ENCODE results near the gene DAZAP1. TPM values are rescaled to one million over a fixed set of nuclear protein-coding genes. Genes with fewer than 3 reads are reported as not detected.

Gene DAZAP1
- total RNA-seq, 1 experiment from 2014 or later, result 165 TPM

DNA sequence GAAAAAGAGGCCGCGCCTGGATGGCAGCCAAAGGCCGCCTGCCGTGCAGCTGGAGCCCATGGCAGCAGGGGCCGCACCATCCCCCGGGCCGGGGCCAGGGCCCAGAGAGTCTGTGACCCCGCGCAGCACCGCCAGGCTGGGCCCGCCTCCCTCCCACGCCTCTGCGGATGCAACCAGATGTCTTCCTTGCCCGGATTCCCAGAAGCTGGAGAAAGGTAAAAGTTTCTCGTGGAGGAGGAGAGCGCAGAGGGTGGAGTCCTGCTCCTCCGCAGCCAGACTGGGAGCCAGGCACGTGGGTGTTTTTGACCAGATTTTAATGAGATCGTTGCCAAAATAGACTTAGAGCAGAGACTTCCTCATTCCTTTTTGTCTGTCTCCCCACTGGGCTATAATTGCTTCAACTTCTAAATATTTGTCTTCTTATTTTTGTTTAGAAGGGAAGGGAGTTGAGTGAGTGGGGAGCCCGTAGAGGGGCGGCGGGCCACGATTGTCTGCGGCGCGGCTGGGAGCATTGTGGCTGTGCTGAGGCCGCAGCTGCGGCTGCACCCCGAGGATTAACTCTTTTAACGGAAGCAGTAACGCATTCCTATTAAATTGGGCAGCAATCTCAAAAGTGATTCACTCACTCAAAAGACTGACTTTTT, 46.4 kb upstream of the DAZAP1 start:
- TF ChIP-seq, protein P1, sequence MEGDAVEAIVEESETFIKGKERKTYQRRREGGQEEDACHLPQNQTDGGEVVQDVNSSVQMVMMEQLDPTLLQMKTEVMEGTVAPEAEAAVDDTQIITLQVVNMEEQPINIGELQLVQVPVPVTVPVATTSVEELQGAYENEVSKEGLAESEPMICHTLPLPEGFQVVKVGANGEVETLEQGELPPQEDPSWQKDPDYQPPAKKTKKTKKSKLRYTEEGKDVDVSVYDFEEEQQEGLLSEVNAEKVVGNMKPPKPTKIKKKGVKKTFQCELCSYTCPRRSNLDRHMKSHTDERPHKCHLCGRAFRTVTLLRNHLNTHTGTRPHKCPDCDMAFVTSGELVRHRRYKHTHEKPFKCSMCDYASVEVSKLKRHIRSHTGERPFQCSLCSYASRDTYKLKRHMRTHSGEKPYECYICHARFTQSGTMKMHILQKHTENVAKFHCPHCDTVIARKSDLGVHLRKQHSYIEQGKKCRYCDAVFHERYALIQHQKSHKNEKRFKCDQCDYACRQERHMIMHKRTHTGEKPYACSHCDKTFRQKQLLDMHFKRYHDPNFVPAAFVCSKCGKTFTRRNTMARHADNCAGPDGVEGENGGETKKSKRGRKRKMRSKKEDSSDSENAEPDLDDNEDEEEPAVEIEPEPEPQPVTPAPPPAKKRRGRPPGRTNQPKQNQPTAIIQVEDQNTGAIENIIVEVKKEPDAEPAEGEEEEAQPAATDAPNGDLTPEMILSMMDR (IDR thresholded peaks at IDR 0.05; ENCODE audit: insufficient read depth in 1 of 2, low read depth in 1 of 2, low read length in 1 of 2, severe bottlenecking in 1 of 2, unreplicated experiment in 1 of 2), result no peak
- POLR2A ChIA-PET, result no interaction called here
- DNase-seq, result no peak
- Mint-ChIP-seq H3K4me1 (ENCODE audit: low read depth, unreplicated experiment) (peaks cover 2% of the 10 kb centered on the region), H3K9me3 (ENCODE audit: unreplicated experiment) (no peaks in the 10 kb centered on the region), H3K36me3 (ENCODE audit: insufficient read depth, unreplicated experiment) (peaks cover 60% of the 10 kb centered on the region), H3K4me3 (ENCODE audit: unreplicated experiment) (no peak overlapping the region), H3K27me3 (ENCODE audit: insufficient read depth, unreplicated experiment) (no peaks in the 10 kb centered on the region), H3K27ac (ENCODE audit: unreplicated experiment) (no peak overlapping the region)
- Histone ChIP-seq H3K27me3 (replicated peaks; ENCODE audit: control insufficient read depth, insufficient read depth, low read length) (no peaks in the 10 kb centered on the region), H3K4me1 (no peaks in the 10 kb centered on the region), H3K36me3 (ENCODE audit: control insufficient read depth, insufficient read depth, low read length) (peaks cover 1% of the 10 kb centered on the region; the same call in 1 of the 2 replicates), H3K9me3 (no peaks in the 10 kb centered on the region), H3K4me3 (ENCODE audit: low read depth, low read length) (no peak overlapping the region)
- intact Hi-C loops (cut with micrococcal nuclease; ENCODE audit: unreplicated experiment), result no loop called here
- CTCF ChIA-PET, result no interaction called here
- BruUV-seq (replicated peaks), result no TSS peak

GRCh38 chr19:1361601-1362386, 45.6 kb upstream of the DAZAP1 start:
- Mint-ChIP-seq H3K4me3 (ENCODE audit: unreplicated experiment) (no peak overlapping the region), H3K36me3 (ENCODE audit: insufficient read depth, unreplicated experiment) (peaks cover 51% of the 10 kb centered on the region), H3K27me3 (ENCODE audit: insufficient read depth, unreplicated experiment) (no peaks in the 10 kb centered on the region), H3K9me3 (ENCODE audit: unreplicated experiment) (no peaks in the 10 kb centered on the region), H3K4me1 (ENCODE audit: low read depth, unreplicated experiment) (no peaks in the 10 kb centered on the region), H3K27ac (ENCODE audit: unreplicated experiment) (no peak overlapping the region)
- ChIA-PET CTCF (no interaction called here), POLR2A (no interaction called here)
- no peak for DNase-seq
- Histone ChIP-seq H3K4me1 (no peaks in the 10 kb centered on the region), H3K27me3 (replicated peaks; ENCODE audit: control insufficient read depth, insufficient read depth, low read length) (no peaks in the 10 kb centered on the region), H3K36me3 (ENCODE audit: control insufficient read depth, insufficient read depth, low read length) (peaks cover 1% of the 10 kb centered on the region; the same call in 1 of the 2 replicates), H3K9me3 (no peaks in the 10 kb centered on the region), H3K4me3 (ENCODE audit: low read depth, low read length) (no peak overlapping the region)
- intact Hi-C loops (cut with micrococcal nuclease; ENCODE audit: unreplicated experiment), result no loop called here
- BruUV-seq (replicated peaks), result no TSS peak
- TF ChIP-seq, protein P1 (IDR thresholded peaks at IDR 0.05; ENCODE audit: insufficient read depth in 1 of 2, low read depth in 1 of 2, low read length in 1 of 2, severe bottlenecking in 1 of 2, unreplicated experiment in 1 of 2), result no peak

DNA sequence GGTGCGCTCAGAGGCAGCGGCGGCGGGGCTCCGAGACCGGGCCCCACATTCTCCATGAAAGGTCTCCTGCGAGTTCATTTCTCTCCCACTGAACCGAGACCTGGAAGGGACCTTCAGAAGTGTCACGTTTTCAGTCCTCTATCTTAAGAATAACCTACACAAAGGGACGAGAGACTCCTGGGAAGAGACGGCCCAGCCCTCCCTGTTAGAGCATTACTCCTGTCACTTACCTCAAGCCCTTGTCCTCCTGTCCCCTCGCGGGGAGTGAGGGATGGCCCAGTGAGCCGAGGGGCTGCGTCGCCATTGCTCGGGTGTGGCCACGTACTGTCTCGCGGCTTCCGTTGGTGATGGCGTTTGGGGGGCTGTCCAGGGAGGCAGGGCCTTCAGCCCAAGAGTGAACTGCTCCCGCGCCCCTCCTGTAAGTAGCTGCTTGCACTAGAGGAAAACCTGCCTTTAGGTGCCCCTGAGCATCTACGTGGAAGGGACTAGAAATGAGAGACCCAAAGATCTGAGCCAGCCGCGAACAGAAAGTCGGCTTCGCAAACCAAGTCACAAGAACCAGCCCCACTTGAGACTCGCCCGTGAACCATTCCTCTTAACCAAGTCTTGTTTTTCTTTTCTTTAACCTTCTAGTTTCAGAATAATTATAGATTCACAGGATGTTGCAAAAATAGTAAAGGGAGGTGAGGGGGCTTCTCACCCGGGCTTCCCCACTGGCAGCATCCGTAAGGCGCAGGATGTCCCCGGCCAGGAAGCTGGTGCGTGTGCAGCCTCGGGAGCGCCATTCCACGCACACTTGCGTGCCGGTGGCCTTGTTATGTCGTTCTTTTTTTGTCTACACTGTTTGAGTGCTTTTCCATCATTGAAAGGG, 44.8 kb upstream of the DAZAP1 start:
- TF ChIP-seq, protein P1 (IDR thresholded peaks at IDR 0.05; ENCODE audit: insufficient read depth in 1 of 2, low read depth in 1 of 2, low read length in 1 of 2, severe bottlenecking in 1 of 2, unreplicated experiment in 1 of 2), result no peak

More for the DNA sequence above, 44.8 kb upstream of the DAZAP1 start:
- H3K27me3 ChIP-seq (replicated peaks; ENCODE audit: control insufficient read depth, insufficient read depth, low read length), result no peaks in the 10 kb centered on the region
- no TSS peak for BruUV-seq (replicated peaks)
- H3K27me3 Mint-ChIP-seq (ENCODE audit: insufficient read depth, unreplicated experiment), result no peaks in the 10 kb centered on the region
- CTCF ChIA-PET, result no interaction called here
- H3K9me3 Mint-ChIP-seq (ENCODE audit: unreplicated experiment), result no peaks in the 10 kb centered on the region
- POLR2A ChIA-PET, result no interaction called here
- H3K36me3 Mint-ChIP-seq (ENCODE audit: insufficient read depth, unreplicated experiment), result peaks cover 46% of the 10 kb centered on the region
- no peak overlapping the region for H3K4me3 Mint-ChIP-seq (ENCODE audit: unreplicated experiment)
- no peak overlapping the region for H3K4me3 ChIP-seq (ENCODE audit: low read depth, low read length)
- H3K9me3 ChIP-seq, result no peaks in the 10 kb centered on the region
- H3K4me1 Mint-ChIP-seq (ENCODE audit: low read depth, unreplicated experiment), result no peaks in the 10 kb centered on the region
- peaks cover 1% of the 10 kb centered on the region; the same call in 1 of the 2 replicates for H3K36me3 ChIP-seq (ENCODE audit: control insufficient read depth, insufficient read depth, low read length)
- no peak for DNase-seq
- H3K27ac Mint-ChIP-seq (ENCODE audit: unreplicated experiment), result no peak overlapping the region
- H3K4me1 ChIP-seq, result no peaks in the 10 kb centered on the region
- intact Hi-C loops (cut with micrococcal nuclease; ENCODE audit: unreplicated experiment), result no loop called here

Measured in Caco-2 (cell line).